GM12878 (cell line): Measurements from ENCODE around the gene TUBA8.

Experiments used
- ATF3 ChIP-seq: IDR thresholded peaks from 2 replicates; pipeline ENCODE4 v1.6.1; 2011; ENCODE audit warnings: low read depth, mild to moderate bottlenecking, low read length, moderate library complexity, borderline replicate concordance; ENCODE audit errors: extremely low read depth
- BRCA1 ChIP-seq: IDR thresholded peaks from 2 replicates; pipeline ENCODE4 v1.6.1; 2011; ENCODE audit warnings: low read depth, low read length, improper control_type of control experiment
- CEBPB ChIP-seq, 2 experiments: fragments of 150-350 bp in 1 of 2; IDR thresholded peaks; 2 replicates each; pipeline ENCODE4 v1.6.1; 2012 to 2014; ENCODE audit warnings: low read depth in 2 of 2, low read length in 2 of 2, borderline replicate concordance in 1 of 2, inconsistent platforms in 1 of 2
- CTCF ChIP-seq, 3 experiments: IDR thresholded peaks in 2 of 3; conservative IDR thresholded peaks in 1 of 3; 2 replicates each; pipeline ENCODE4 v1.5.1; 2011; ENCODE audit warnings: low read depth in 3 of 3, low read length in 3 of 3, mild to moderate bottlenecking in 3 of 3, control low read depth in 2 of 3, moderate library complexity in 2 of 3, inconsistent platforms in 1 of 3, mixed read lengths in 1 of 3; ENCODE audit not compliant: control insufficient read depth in 2 of 3, insufficient read depth in 1 of 3; ENCODE audit errors: extremely low read depth in 1 of 3
- EGR1 ChIP-seq, 2 experiments: IDR thresholded peaks; 1 replicate in 1 of 2; 2 replicates in 1 of 2; pipeline ENCODE4 v1.6.1; 2011 to 2012; ENCODE audit warnings: low read depth in 2 of 2, low read length in 2 of 2, borderline replicate concordance in 1 of 2, mild to moderate bottlenecking in 1 of 2, moderate library complexity in 1 of 2
- RUNX3 ChIP-seq: IDR thresholded peaks from 2 replicates; pipeline ENCODE4 v1.6.1; 2012; ENCODE audit warnings: low read length, inconsistent platforms
- SP1 ChIP-seq: IDR thresholded peaks from one replicate; pipeline ENCODE4 v1.6.1; 2011; ENCODE audit warnings: low read depth, low read length
- YY1 ChIP-seq: IDR thresholded peaks from 2 replicates; pipeline ENCODE4 v1.6.1; 2011; ENCODE audit warnings: low read depth, mild to moderate bottlenecking, low read length
- ZNF24 ChIP-seq: fragments of 450-650 bp; IDR thresholded peaks from 2 replicates; pipeline ENCODE4 v1.6.1; 2017; ENCODE audit warnings: antibody characterized with exemption, mild to moderate bottlenecking
- ZZZ3 ChIP-seq: IDR thresholded peaks from 2 replicates; pipeline ENCODE4 v1.6.1; 2011; ENCODE audit warnings: low read depth; ENCODE audit not compliant: control insufficient read depth, insufficient read length

- TF ChIP-seq ZZZ3 (no peak), CTCF (IDR thresholded peaks at IDR 0.05 in 2 of 3, conservative IDR thresholded peaks at IDR 0.05 in 1 of 3; ENCODE audit: control insufficient read depth in 2 of 3, extremely low read depth in 1 of 3, insufficient read depth in 1 of 3, low read depth in 3 of 3, low read length in 3 of 3) (no peak), ATF3 (no peak), ZNF24 (no peak), YY1 (no peak), CEBPB (IDR thresholded peaks at IDR 0.05; ENCODE audit: borderline replicate concordance in 1 of 2, low read depth in 2 of 2, low read length in 2 of 2) (no peak), BRCA1 (no peak), EGR1 (IDR thresholded peaks at IDR 0.05; ENCODE audit: borderline replicate concordance in 1 of 2, low read depth in 2 of 2, low read length in 2 of 2) (no peak), RUNX3 (no peak), SP1 (no peak)
Measured at GRCh38 chr22:18115906-18116371, 5.3 kb downstream of the TUBA8 start.
